Activated B cell treated with CpG ODN at 0.5 μM for 24 hours (primary cell): ENCODE data around the gene TSPOAP1. TPM values are rescaled to one million over a fixed set of nuclear protein-coding genes. Genes with fewer than 3 reads are reported as not detected.

Experiments used
- ATAC-seq: fragments of 200-7000 bp; cut with Tn5 transposase; one replicate; pipeline ENCODE4 v1.10.0; 2021; ENCODE audit warnings: low read depth, mild to moderate bottlenecking, moderate library complexity
- CTCF ChIA-PET: fragments of 350-600 bp; sonication (Branson Sonifier 250); formaldehyde crosslinking; loops from one replicate; lab custom pipeline; 2021; ENCODE audit warnings: antibody characterized with exemption; lab: Charles Lee
- POLR2A ChIA-PET: fragments of 350-600 bp; sonication (Branson Sonifier 250); formaldehyde crosslinking; loops from one replicate; lab custom pipeline; 2021; ENCODE audit warnings: antibody characterized with exemption; lab: Charles Lee
- DNase-seq: peaks from one replicate; pipeline ENCODE4 v3.0.0; 2022
- H3K27ac Mint-ChIP-seq: one replicate; pipeline ENCODE4 v1.8.0; 2020; ENCODE audit warnings: mixed read lengths
- H3K27me3 Mint-ChIP-seq: one replicate; pipeline ENCODE4 v1.8.0; 2021; ENCODE audit warnings: mixed read lengths
- H3K36me3 Mint-ChIP-seq: one replicate; pipeline ENCODE4 v1.8.0; 2021; ENCODE audit warnings: low read depth, mixed read lengths
- H3K4me1 Mint-ChIP-seq: one replicate; pipeline ENCODE4 v1.8.0; 2021; ENCODE audit warnings: mixed read lengths
- H3K4me3 Mint-ChIP-seq: one replicate; pipeline ENCODE4 v1.8.0; 2020; ENCODE audit warnings: mild to moderate bottlenecking, mixed read lengths
- H3K9me3 Mint-ChIP-seq: one replicate; pipeline ENCODE4 v1.8.0; 2020; ENCODE audit warnings: mixed read lengths
- CTCF ChIP-seq: fragments of 200-600 bp; IDR thresholded peaks from one replicate; pipeline ENCODE4 v1.8.0; 2022; ENCODE audit warnings: antibody characterized with exemption, mild to moderate bottlenecking
- intact Hi-C: fragments of 100-400 bp; cut with micrococcal nuclease; formaldehyde crosslinking; loops from one replicate; pipeline ENCODE4 v1.15.1; 2024
- total RNA-seq: library from RNA; stranded (reverse); gene quantifications from 2 replicates; pipeline ENCODE4 v1.2.3, GENCODE V29; 2022

The TSPOAP1 gene
- total RNA-seq, 1 donor from 2014 or later, result 22.5 TPM

GRCh38 chr17:58375811-58376210, 47.2 kb upstream of the TSPOAP1 start:
- no peak for TF ChIP-seq CTCF
- peaks cover 16% of the 10 kb centered on the region for H3K4me1 Mint-ChIP-seq
- no peak for ATAC-seq

GRCh38 chr17:58375256-58375655, 46.7 kb upstream of the TSPOAP1 start:
- TF ChIP-seq CTCF, result no peak
- ChIA-PET POLR2A (no interaction called here), CTCF (interaction anchor here (0.9 kb wide), 1 partner anchor 58 kb away, joined by 5 read pairs; no protein-coding TSS in a partner anchor)
- H3K27ac Mint-ChIP-seq, result no peak overlapping the region
- DNase-seq (no peak), ATAC-seq (no peak)
- no peaks in the 10 kb centered on the region for H3K9me3 Mint-ChIP-seq
- H3K4me1 Mint-ChIP-seq, result peaks cover 22% of the 10 kb centered on the region
- no peak overlapping the region for H3K4me3 Mint-ChIP-seq
- H3K36me3 Mint-ChIP-seq, result no peaks in the 10 kb centered on the region
- H3K27me3 Mint-ChIP-seq, result no peaks in the 10 kb centered on the region
- intact Hi-C loops, result loop anchor here (1.0 kb wide), 1 partner anchor 58 kb away; no protein-coding TSS in a partner anchor

More at GRCh38 chr17:58375811-58376210, 47.2 kb upstream of the TSPOAP1 start:
- no peaks in the 10 kb centered on the region for H3K36me3 Mint-ChIP-seq
- ChIA-PET POLR2A (interaction anchor here (1.4 kb wide), 1 partner anchor 32 kb away, joined by 3 read pairs; no protein-coding TSS in a partner anchor), CTCF (interaction anchor here (0.6 kb wide), 1 partner anchor 58 kb away, joined by 3 read pairs; no protein-coding TSS in a partner anchor)
- no peak for DNase-seq
- H3K4me3 Mint-ChIP-seq, result no peak overlapping the region
- H3K9me3 Mint-ChIP-seq, result no peaks in the 10 kb centered on the region
- H3K27ac Mint-ChIP-seq, result no peak overlapping the region
- no peaks in the 10 kb centered on the region for H3K27me3 Mint-ChIP-seq
- intact Hi-C loops, result loop anchor here (1.0 kb wide), 1 partner anchor 59 kb away; no protein-coding TSS in a partner anchor

- no peak overlapping the region for H3K27ac Mint-ChIP-seq
- DNase-seq (no peak), ATAC-seq (no peak)
- no peak overlapping the region for H3K4me3 Mint-ChIP-seq
- intact Hi-C loops, result no loop called here
- H3K9me3 Mint-ChIP-seq, result no peaks in the 10 kb centered on the region
- no peaks in the 10 kb centered on the region for H3K36me3 Mint-ChIP-seq
- peaks cover 34% of the 10 kb centered on the region for H3K4me1 Mint-ChIP-seq
- TF ChIP-seq CTCF, result no peak
- no peaks in the 10 kb centered on the region for H3K27me3 Mint-ChIP-seq
- ChIA-PET CTCF (interaction anchor here (1.5 kb wide), 1 partner anchor 56 kb away, joined by 4 read pairs; no protein-coding TSS in a partner anchor), POLR2A (interaction anchor here (1.5 to 9.7 kb wide), 3 partner anchors 8 to 46 kb away, joined by 3 to 126 read pairs (median 6); no protein-coding TSS in a partner anchor)
Measured at GRCh38 chr17:58373923-58374322, 45.3 kb upstream of the TSPOAP1 start.

GRCh38 chr17:58373003-58373402, 44.4 kb upstream of the TSPOAP1 start:
- ATAC-seq (no peak), DNase-seq (no peak)
- Mint-ChIP-seq H3K27me3 (no peaks in the 10 kb centered on the region), H3K4me1 (peaks cover 38% of the 10 kb centered on the region), H3K4me3 (no peak overlapping the region), H3K9me3 (no peaks in the 10 kb centered on the region), H3K27ac (peak overlapping the region; percentile 16), H3K36me3 (no peaks in the 10 kb centered on the region)
- ChIA-PET POLR2A (interaction anchor here (0.7 to 9.7 kb wide), 5 partner anchors 9 to 46 kb away, joined by 3 to 126 read pairs (median 6); partner anchors contain the start of gene SUPT4H1), CTCF (interaction anchor here (1.5 kb wide), 1 partner anchor 55 kb away, joined by 4 read pairs; no protein-coding TSS in a partner anchor)
- intact Hi-C loops, result no loop called here
- no peak for TF ChIP-seq CTCF

GRCh38 chr17:58371300-58371950, 42.8 kb upstream of the TSPOAP1 start:
- H3K27me3 Mint-ChIP-seq, result no peaks in the 10 kb centered on the region
- peaks cover 42% of the 10 kb centered on the region for H3K4me1 Mint-ChIP-seq
- no peaks in the 10 kb centered on the region for H3K9me3 Mint-ChIP-seq
- no peak overlapping the region for H3K27ac Mint-ChIP-seq
- POLR2A ChIA-PET, result interaction anchor here (4.2 to 9.7 kb wide), 3 partner anchors 19 to 37 kb away, joined by 21 to 126 read pairs (median 50); partner anchors contain the start of gene SUPT4H1
- CTCF ChIA-PET, result interaction anchor here (0.9 to 1.7 kb wide), 2 partner anchors 46 to 54 kb away, joined by 4 to 6 read pairs; partner anchors contain the start of gene RNF43
- H3K4me3 Mint-ChIP-seq, result no peak overlapping the region
- DNase-seq (no peak), ATAC-seq (no peak)
- no peaks in the 10 kb centered on the region for H3K36me3 Mint-ChIP-seq
- intact Hi-C loops, result no loop called here
- TF ChIP-seq CTCF, result no peak
